CD4-positive, alpha-beta T cell treated with Interleukin-12 subunit alpha and Interleukin-12 subunit beta, for 1 hour (primary cell): ENCODE results near the gene LMO7.
"Not testable (repeated sequence)": the region's sequence is repeated elsewhere in the genome, so short reads cannot be mapped to it uniquely, and the experiment has no call there.

Experiments used
- DNase-seq: peaks from one replicate; pipeline ENCODE4 v3.0.0-alpha.2; 2020

LMO7 gene

GRCh38 chr13:75700552-75700951 lies 64.4 kb downstream of the LMO7 start:
- DNase-seq, result no peak

GRCh38 chr13:75702476-75702875 lies 66.3 kb downstream of the LMO7 start:
- DNase-seq, result no peak

- DNase-seq, result no peak
Observed at GRCh38 chr13:75703769-75704168, 67.6 kb downstream of the LMO7 start.

GRCh38 chr13:75704194-75704926 lies 68.2 kb downstream of the LMO7 start:
- DNase-seq, result no peak

- DNase-seq, result no peak
Observed at GRCh38 chr13:75704927-75705288, 68.8 kb downstream of the LMO7 start.

GRCh38 chr13:75705395-75705794 lies 69.3 kb downstream of the LMO7 start:
- DNase-seq, result no peak

- DNase-seq, result no peak
Observed at GRCh38 chr13:75705908-75706307, 69.8 kb downstream of the LMO7 start.

- no peak for DNase-seq
Observed at GRCh38 chr13:75713852-75714251, 77.7 kb downstream of the LMO7 start.

GRCh38 chr13:75715601-75716523 lies 79.7 kb downstream of the LMO7 start:
- DNase-seq, result no peak

- no peak for DNase-seq
Observed at GRCh38 chr13:75717525-75717924, 81.4 kb downstream of the LMO7 start.

- no peak for DNase-seq
Observed at GRCh38 chr13:75721307-75721706, 85.2 kb downstream of the LMO7 start.

GRCh38 chr13:75723901-75724300 lies 87.8 kb downstream of the LMO7 start:
- DNase-seq, result no peak

- no peak for DNase-seq
Observed at GRCh38 chr13:75724752-75725517, 88.8 kb downstream of the LMO7 start.

GRCh38 chr13:75725736-75726135 lies 89.6 kb downstream of the LMO7 start:
- no peak for DNase-seq

GRCh38 chr13:75726306-75726705 lies 90.2 kb downstream of the LMO7 start:
- DNase-seq, result no peak

GRCh38 chr13:75733113-75733512 lies 97.0 kb downstream of the LMO7 start:
- DNase-seq, result not testable (repeated sequence)

- DNase-seq, result no peak
Observed at GRCh38 chr13:75736173-75736572, 100.0 kb downstream of the LMO7 start.

GRCh38 chr13:75738841-75739240 lies 102.7 kb downstream of the LMO7 start:
- no peak for DNase-seq

GRCh38 chr13:75739244-75739868 lies 103.2 kb downstream of the LMO7 start:
- no peak for DNase-seq

GRCh38 chr13:75740031-75740430 lies 103.9 kb downstream of the LMO7 start:
- DNase-seq, result no peak

- not testable (repeated sequence) for DNase-seq
Observed at GRCh38 chr13:75743072-75743471, 106.9 kb downstream of the LMO7 start.

GRCh38 chr13:75744127-75744526 lies 108.0 kb downstream of the LMO7 start:
- DNase-seq, result no peak

GRCh38 chr13:75745387-75745786 lies 109.3 kb downstream of the LMO7 start:
- DNase-seq, result no peak
